Tongue (tissue), 2 donors: ENCODE results near the gene NUDC. TPM values are rescaled to one million over a fixed set of nuclear protein-coding genes. Genes with fewer than 3 reads are reported as not detected.
"Not testable (repeated sequence)": the region's sequence is repeated elsewhere in the genome, so short reads cannot be mapped to it uniquely, and the experiment has no call there.

Source experiments
- DNase-seq: peaks from one replicate; pipeline ENCODE4 v3.0.0-alpha.2; 2015
- total RNA-seq: library from RNA; depleted of rRNA; stranded (reverse); fragments of >200 nt; gene quantifications from one replicate; pipeline ENCODE4 v1.2.3, GENCODE V29; 2014

Gene NUDC
- total RNA-seq, result 30.1 TPM

DNA sequence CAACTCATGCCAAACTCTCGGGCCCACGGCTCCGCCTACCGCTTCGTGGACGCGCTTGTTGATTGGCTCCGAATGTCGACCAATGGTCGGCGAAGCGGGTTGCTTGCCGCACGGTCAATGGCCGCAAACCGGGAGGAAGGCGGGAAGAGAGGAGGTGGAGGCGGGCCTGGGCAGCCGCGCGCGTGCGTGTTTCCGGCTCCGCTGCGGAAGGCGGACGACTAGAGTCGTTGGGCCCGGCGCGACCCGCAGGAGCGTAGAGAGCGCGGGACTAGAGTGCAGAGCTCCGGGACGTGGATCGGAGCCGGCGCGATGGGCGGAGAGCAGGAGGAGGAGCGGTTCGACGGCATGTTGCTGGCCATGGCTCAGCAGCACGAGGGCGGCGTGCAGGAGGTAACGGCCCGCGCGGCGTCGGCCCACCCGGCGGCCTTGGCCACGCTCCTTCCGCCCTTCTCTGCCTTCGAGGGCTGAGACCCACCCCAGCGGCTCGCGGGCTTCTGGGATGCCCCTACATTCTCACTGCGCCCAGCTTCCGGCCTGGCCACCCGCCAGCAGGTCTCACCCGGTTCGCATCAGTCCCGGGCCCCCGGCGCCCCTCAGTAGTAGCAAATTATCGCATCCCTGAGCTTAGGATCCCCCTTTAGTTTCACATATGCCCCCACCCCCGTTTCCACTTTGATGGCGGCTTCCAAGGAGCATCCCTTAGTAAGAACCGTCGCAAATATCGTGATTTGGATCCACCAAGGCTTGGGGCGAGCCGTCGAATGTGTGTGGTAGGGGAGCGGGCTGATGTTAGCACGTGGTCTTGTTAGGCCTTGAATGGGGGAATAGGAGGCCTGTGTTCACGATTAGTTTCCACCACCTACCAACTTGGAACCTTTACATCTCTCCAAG, at the start of gene NUDC:
TSS of gene NUDC (plus strand) at position 204 of the 891 bp plus-strand sequence. CDS start at position 310, 106 bp downstream.
- DNase-seq, result peak; percentile 98

DNA sequence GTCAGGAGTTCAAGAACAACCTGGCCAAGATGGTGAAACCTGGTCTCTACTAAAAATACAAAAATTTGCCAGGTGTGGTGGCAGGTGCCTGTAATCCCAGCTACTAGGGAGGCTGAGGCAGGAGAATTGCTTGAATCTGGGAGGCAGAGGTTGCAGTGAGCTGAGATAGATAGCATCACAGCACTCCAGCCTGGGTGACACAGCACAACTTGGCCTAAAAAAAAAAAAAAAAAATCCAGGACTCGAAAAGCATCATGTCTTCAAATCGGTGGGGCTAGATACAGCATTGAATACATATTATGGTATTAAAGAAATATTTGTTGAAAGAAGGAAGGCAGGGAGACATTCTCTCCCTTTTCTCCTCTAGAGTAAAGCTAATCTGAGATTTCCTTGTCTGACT, 48.4 kb upstream of the NUDC start:
- not testable (repeated sequence) for DNase-seq

DNA sequence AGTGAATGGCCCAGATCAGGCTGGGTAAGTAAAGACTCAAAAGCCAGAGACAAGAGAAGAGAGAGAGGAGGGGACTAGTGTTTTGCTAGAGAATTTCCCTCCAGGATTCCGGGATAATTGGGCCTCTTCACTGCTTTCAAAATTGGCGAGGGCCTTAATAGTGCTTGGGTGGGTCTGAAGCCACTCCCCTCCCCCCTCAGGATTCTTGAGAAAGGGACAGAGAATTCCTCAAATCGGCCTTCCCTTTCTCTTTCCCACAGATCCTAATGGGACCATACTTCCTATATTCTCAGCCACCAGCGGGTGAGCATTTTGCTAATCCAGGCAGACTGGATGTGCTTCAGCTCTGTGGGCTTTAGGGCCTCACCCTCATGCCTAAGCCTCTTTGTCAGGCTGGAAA, 46.6 kb upstream of the NUDC start:
- no peak for DNase-seq

DNA sequence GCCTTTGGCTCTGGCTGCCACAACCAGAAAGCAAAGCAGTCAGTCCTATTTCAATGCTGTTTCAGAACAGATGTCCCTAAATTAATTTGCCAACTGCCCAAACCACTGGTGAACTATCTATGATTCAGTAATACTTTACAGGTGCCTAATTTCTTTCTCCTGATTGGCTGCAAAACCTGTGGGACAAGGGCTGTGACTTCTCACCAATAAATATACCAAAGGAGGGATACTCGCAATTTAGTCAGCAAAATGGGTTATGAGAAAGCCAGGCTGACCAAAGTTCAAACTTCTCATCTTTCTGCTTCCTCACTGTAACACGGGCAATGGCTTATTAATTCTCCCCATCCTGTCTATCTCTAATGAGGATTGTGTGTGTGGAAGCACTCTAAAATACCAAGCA, 44.2 kb upstream of the NUDC start:
- DNase-seq, result no peak

DNA sequence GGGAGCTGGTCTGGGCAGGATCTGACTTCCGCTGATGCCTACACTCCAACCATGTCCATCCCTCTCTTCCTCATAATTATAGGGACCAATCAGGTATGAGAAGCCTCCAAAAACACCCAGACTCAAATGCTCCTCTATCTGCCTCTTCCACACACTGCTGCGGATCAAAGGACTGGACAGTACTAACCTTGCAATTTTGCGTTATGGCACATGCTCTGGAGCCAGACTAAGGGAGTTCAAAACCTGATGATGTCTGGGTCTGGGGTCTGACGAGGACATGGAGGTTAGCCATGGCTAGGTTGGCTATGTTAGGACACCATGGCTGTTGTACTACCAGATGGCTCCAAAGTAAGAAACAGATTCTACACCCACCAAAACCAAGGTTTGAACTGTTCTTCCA, 41.8 kb upstream of the NUDC start:
- no peak for DNase-seq

DNA sequence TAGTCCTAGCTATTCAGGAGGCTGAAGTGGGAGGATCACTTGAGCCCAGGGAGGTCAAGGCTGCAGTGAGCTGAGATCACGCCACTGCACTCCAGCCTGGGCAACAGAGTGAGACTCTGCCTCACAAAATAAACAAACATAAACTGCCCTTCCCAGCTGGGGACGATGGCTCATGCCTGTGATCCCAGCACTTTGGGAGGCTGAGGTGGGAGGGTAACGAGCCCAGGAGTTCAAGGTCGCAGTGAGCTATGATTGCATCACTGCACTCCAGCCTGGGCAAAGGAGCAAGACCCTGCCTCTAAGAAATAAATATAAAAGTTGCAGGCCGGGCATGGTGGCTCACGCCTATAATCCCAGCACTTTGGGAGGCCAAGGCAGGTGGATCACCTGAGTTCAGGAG, 39.9 kb upstream of the NUDC start:
- DNase-seq, result not testable (repeated sequence)

DNA sequence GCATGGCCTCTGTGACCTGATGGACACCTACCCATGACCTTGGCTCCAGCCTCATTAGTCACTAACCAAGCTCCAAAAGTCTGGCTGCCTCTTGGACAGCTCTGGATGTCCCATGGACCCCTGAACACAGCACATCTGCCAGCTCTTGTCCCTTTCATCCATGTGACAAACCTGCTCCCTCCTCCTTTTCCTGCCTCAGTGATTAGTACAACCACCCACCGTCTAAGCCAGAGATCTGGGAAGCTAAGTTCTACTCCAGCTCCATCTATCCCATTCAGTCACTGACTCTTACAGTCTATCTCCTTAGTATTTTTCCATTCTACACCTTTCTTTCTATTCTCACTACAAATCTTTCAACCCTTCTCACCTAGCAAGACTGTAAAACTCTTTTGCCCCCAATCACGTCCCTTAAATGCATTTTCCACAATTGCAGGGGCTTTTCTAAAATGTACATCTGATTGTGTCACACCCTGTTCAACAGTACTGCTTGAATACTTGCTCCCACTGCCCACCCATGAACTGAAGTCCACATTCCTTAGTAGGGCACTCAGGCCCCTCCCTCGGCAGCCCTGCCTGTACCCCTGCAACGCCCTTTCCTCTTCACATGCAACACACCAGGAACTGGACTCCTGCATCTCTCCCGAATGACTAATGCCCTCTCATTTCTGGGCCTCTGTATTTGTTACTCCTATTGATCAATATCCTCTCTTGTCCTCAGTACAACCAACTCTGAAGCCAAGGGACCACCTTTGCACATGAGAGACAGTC, 38.7 kb upstream of the NUDC start:
- no peak for DNase-seq

DNA sequence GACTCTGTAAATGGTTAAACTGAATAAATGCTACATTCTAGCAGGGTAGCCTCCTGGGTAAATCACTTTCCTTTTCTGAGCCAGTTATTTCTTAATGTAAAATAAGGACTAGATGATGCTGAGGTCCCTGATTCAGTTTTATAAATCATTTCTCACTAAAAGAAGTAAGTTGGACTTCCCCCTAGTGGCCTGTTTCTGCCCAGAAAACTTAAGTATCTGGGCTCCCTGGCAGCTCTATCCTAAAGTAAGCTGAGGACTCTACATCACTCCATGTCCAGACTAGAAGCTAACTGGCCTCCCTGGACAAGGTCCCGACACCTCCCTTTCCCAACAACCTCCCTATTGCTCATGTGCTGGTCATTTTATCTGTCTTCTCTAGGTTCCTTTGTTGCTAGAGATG, 34.4 kb upstream of the NUDC start:
- DNase-seq, result peak; percentile 31

DNA sequence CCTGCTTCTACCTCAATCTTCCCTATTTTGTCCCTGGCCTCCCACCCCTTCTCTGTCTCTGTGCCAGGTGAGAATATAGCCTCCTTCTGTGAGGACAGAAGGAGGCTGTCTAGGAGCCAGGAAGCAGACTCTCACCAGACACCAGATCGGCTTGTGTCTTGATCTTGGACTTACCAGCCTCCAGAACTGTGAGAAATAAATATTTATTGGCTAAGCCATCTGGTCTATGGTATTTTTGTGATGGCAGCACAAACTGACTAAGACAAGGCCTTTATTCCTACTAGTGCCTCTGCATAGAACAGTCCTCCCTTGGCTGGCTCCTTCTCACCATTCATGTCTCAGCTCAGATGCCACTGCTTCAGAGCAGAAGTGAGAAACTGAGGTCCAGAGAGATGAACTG, 33.3 kb upstream of the NUDC start:
- DNase-seq, result no peak

DNA sequence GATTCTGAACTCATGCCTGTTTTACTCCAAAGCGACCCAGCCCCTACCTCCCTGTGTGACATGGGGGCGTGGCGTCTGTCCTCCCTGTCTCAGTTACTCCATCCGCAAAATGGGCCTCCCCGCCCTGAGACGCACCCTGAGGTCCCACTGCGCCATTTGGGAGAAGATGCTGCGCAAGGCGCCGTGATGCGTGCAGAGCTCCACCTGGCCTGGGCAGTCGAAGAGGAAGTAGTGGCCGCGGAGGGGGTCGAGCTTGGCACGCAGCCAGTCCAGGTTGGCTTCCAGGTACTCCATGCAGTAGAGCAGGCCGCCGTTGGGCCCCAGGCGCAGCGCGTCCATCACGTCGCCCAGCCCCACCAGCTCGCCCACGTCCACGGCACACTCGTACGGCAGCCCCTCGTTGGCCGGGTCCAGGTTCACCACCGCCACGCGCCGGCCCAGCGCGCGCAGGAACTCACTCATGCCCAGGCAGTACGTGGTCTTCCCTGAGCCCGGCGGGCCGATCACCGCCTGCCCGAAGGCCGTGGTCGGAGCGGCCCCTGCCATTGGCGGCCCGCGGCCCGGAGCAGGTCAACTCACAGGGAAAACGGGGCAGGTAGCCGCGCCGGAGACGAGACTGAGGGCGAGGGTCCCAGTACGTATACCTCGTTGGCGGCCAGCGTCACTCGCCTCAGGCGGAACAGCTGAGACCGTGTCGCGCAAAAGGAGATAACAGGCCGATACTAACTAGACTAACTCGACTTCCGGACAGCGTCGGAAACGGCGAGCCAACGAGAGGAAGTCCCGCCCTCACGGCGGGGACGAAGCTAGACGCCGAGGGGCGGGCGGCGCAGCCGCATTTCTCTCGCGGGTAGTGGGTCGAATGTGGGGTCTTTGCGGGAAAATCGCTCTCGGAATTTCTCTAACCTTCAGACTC, 31.7 kb upstream of the NUDC start, which contains the start of gene GPN2:
TSS of gene GPN2 (minus strand) at position 733 of the 916 bp plus-strand sequence. CDS start at position 546, 187 bp downstream.
- DNase-seq, result peak; percentile 90

DNA sequence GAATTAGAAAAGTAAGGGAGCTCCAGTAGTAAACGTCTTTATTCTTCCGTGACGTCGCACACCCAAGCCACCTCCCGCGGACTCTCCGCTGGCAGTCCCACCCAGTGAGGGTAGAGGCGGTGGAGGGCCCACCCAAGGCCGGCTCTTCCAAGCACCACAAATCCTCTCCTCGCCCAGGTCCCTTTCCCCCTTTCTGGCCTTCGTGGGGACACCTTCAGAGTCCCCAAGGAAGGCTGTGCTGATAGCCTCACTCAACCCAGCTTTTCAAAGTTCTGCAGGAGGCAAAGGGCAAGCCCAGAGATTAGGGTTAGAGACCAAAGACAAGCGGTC, 31.1 kb upstream of the NUDC start:
- DNase-seq, result no peak

DNA sequence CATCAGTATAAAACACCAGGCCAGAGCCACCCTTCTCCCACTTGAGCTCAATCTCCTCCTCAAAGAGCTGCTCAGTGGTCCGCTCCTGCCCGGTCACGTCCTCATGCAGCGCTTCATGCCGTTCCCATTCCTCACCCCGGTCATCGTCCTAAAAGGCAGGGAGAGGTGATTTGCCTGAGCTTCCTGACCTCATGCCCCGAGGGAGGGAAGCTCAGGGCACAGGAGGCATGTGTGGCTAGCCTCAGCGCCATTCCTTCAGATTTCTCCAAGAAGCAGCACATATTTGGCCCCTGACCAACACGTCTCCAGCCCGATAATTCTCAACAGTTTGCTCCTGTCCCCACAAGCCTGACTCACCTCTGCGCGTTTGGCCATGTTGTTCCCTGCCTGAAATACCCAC, 27.3 kb upstream of the NUDC start:
- DNase-seq, result no peak

DNA sequence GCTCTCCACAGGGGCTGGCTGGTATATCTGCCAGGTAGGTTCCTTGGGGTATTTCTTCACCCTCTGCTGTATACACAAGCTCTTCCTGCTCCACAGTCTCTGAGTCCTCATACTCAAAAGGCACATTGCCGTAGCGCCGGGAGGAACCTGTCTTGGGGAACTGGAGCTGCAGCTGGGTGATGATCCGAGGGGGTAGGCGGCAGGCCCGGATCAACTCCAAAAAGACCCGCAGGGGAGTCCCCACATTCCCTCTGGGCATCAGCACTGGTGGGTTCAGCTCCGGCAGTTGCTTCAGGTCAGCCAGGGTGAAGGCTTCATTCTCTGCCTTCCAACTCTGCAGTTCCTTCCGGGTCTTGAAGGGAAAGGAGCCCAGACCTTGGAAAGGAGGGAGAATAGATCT, 24.2 kb upstream of the NUDC start:
- no peak for DNase-seq

DNA sequence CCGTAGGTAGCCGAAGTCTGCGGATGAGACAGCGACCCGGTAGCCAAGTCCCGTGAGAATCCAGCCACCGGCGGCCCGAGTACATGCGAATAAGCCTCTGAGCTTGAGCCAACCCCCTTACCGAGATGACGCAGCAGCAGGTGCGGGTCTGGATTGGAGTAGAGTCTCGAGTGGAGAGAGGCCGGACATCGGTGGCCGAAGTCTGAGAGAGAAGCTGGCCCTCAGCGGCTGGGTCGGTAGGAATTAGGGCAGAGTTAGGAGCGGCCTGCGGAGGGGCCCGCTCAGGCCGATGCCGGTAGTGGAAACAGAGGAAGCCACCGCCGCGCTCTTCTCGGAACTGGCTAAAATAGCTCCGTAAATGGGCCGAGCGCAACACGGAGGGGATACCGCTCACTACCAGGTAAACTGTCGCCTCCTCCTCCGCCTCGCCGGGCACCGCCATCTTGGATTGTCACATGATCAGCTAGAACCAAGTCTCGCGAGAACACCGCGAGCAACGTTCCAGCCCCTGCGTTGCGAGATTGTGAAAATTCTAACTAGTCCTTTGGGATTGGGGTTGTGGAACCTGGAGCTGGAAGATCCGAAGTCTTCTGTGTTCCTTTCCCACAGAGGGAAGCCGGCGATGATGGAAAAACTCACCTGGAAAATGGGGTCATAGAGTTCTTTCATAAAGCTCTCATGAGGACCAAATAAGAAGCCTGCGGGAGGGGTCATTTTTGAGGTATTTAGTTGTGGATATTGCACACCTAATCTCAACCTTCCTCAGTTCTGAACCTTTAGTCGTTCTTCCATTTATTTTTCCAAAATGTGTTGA, 21.3 kb upstream of the NUDC start, which contains the start of gene GPATCH3:
TSS of gene GPATCH3 (minus strand) at position 467 of the 814 bp plus-strand sequence. CDS start at position 442, 25 bp downstream.
- DNase-seq, result peak; percentile 97

DNA sequence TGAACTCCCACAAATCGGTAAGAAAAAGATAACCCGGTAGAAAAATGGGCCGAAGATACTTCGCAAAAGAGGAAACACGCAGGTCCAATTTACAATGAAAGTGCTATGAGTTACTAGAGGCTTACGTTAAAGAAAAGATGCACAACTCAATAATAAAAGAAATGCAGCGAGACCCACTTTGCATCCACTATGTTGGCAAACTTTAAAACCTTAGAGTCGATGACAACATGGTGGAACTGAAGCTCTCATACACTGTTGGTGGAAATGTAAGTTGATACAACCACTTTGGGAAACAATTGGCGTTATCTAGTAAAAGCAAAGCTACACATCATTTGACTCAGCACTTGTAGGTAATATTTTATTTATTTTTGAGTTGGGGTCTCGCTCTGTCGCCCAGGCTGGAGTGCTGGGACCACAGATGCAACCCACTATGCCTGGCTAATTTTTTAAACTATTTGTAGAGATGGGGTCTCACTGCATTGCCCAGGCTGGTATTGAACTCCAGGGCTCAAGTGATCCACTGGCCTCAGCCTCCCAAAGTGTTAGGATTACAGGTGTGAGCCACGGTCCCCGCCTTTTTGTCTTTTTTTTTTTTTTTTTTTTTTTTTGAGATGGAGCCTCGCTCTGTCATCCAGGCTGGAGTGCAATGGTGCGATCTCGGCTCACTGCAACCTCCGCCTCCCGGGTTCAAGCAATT, 20.6 kb upstream of the NUDC start:
- no peak for DNase-seq

DNA sequence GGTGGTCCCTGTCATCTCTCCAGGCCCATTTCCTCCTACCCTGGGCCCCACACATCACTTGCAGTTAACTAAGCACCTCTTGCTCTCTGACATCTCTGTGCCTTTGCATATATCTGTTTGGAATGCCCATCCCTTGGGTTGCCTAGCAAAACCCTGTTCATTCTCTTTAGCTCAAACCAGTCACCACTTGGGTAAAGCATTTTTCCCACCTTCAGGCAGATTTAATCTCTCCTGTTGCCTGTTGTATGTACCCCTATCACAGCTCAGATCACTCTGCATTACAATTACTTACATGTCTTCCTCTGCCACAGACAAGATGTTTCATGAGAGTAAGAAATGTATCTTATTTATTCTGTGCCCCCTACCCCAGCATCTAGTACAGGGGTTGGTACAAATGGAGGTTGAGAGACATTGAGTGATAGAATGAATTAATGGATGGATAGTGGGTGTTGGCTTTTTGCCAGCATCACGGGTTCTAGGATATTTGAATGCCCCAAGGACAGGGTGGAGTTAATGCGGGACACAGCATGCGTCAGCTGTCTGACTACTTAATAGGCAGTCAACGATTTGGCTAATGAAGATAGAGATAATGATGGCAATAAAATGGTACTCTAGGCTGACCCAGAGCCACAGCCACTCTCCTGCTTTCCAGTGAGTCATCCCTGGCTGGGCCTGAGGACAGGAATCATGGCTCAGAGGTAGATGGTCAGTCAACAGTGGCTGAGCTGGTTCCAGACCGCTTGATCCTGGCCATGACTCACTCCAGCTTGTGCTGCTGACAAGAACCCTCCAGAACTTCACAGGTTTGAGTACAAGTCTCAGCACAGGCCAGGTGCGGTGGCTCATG, 14.2 kb upstream of the NUDC start:
- no peak for DNase-seq

DNA sequence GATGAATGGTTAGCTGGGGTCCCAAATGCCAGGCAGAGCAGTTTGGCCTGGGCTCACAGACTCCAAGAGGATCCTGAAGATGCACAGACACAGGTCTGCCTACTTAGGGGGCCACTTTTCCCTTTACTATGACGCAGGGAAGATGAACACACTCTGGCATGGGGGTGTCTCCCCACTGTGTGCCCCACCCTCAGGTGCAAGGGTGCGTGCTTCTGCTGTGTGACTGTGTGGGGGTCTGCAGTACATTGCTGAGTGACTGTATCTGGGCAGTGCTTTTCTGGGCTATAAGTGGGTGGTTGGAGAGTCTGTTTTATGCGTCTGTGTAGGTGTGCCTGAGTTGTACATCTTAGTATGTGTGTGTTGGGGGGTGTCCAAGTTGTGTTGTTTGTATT, 11.6 kb upstream of the NUDC start:
- DNase-seq, result no peak

DNA sequence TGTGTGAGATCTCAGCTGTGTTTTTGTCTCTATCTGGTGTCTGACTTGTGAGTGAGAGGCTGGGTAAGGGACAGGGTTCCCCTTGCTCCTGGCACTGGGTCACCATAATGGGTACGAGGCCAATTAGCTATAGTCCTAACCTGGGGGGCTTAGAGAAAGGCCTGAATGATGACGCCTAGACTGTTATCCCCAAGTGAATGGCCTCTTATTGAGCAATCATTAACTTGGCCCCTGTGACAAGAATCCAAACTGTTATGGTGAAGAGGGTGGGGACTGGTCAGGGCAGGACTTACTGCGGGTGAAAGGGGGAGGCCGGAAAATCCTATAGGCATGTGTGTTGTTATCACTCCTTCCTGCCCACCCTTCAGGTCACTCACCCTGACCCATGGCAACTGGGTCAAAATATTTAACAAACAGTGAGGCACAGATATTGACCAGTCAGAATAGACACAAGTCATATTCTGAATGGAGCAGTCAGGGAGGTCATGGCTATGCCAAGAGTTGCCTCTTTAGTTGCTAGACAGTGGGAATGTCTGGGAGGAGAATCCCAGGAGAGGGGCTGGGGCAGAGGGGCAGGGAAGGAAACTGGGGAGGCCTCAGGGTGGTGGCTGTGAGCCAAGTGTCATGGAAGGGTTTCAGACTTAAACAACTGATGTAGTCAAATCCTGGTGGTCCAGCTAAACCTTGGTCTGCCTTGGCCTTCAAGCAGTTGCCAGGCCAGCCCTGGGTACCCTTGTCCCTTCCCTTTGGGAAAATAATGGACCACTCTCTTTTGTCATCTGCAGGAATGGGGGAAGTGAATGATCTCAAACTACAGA, 11.0 kb upstream of the NUDC start:
- no peak for DNase-seq
